ENCODE measurements around the gene ADAMTSL3.

Gene ADAMTSL3

GRCh38 chr15:83873966-83874365, 220.0 kb downstream of the ADAMTSL3 start:
- DNase-seq (ENCODE audit: low read depth): no peak

GRCh38 chr15:83880529-83880928, 226.6 kb downstream of the ADAMTSL3 start:
- DNase-seq (ENCODE audit: low read depth): no peak

- no peak for DNase-seq (ENCODE audit: low read depth)
Measured at GRCh38 chr15:83881156-83881555, 227.2 kb downstream of the ADAMTSL3 start.

DNA sequence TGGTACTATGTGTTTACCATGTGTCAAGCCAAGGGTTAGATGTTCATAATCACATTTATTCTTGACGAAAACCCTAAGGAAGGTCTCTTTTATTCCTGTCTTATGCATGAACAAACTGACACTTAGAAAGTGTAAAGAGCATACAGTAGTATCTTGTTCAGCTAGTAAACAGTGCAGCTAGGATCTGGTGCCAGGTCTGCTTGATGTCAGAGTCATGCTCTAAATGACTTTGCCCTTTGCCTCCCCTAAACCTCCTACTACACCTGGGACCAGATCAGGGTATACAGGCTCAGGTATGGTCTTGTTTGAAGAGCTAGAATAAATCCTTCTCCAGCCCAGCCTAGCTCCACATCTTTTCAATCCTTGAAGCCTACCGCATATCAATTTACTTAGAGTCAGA, 232.4 kb downstream of the ADAMTSL3 start:
- no peak for DNase-seq (ENCODE audit: low read depth)

DNA sequence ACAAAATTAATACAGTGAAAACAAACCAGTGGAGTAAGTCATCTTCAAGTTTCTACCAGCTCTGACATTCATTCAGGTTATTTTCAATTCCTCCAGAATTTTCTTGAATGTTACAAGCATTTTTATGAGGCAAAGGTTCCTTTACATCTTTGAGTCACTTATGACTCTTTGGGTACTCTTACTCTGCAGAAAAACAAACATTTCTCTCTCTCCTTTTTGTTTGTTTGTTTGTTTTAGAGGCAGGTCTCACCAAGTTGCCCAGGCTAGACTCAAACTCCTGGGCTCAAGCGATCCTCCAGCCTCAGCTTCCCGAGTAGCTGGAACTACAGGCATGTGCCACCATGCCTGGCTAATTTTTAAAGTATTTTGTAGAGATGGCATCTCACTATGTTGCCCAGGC, 233.5 kb downstream of the ADAMTSL3 start:
- no peak for DNase-seq (ENCODE audit: low read depth)

DNA sequence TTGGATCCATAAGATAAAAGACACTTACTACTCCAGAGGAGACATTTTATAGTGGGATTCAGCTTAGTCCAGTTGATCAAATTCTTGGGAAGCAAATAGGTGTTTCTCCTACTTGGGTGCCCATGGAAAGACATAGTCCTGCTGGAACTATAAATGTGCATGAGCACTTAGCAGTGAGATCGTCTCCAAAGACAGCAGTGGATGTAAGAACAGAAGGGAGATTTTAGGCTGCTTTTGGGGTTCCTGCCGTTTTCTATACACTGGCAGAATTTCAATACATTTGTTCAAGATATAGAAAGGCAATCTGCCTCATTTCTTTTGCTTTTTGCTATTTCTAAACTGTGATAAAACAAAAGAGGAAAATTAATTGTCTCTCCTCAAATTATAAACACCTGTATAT, 234.0 kb downstream of the ADAMTSL3 start:
- no peak for DNase-seq (ENCODE audit: low read depth)

GRCh38 chr15:83889995-83890394, 236.1 kb downstream of the ADAMTSL3 start:
- no peak for DNase-seq (ENCODE audit: low read depth)

DNA sequence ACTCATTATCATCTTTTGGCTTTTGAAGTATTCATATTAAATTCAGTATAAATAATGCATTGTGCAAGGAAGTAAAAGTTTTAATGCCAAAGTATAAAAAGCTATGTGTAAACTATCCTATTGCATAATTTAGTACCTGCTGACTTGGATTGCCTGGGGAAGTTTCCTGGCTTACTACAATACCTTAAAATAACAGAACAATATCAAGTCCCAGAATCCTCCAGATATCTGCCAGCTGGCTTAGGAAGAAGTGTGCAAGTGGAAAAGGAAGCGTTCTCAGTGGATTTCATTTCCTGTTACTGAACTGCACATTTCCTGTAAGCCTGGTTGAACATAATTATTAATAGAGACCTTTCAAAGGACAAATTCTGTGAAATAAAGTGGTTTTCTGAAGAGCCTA, 236.7 kb downstream of the ADAMTSL3 start:
- DNase-seq (ENCODE audit: low read depth): no peak

DNA sequence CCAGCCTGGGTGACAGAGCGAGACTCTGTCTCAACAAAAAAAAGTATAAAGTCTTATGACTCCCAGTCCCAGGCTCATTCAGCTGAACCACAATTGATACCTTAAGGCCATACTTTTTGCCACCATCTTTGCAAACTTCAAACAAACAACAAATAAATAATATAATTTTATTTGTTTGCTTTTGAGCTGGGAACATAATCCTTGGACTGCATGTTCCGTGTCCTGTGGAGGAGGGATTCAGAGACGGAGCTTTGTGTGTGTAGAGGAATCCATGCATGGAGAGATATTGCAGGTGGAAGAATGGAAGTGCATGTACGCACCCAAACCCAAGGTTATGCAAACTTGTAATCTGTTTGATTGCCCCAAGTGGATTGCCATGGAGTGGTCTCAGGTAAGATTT, 238.6 kb downstream of the ADAMTSL3 start:
- DNase-seq (ENCODE audit: low read depth): no peak

DNA sequence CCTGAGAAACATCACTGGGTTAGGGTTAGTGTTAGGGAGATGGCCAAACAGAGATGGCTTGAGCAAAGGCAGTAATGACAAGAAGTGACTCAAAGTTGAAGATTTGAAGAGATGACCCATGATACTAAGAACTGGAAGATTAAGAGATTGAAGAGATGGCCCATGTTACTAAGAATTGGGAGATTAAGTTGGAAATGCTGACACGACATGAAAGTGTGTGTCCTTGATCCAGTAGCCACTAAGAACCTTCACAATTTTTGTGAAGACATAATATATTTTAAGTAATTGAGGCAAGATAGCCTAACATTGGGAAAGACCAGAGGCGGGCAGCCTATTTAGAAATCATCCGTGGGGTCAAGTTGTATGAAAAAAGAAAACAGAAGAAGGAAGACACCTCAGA, 239.4 kb downstream of the ADAMTSL3 start:
- no peak for DNase-seq (ENCODE audit: low read depth)

DNA sequence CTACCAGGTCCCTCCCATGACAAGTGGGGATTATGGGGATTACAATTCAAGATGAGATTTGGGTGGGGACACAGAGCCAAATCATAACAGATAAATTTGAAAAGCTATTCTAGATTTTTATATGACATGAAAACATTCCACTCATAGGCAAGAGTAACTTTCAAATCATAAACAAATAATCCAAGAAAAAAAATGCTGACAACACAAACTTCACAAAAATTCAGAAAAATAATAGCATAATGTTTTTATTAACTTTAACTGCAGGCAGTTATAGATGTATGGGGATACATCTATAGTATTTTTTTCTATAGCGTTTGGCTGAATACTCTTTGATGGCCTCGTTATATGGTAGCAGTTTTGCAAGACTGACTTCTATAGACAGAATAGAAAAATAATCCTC, 243.1 kb downstream of the ADAMTSL3 start:
- DNase-seq (ENCODE audit: low read depth): no peak

GRCh38 chr15:83898361-83898760, 244.4 kb downstream of the ADAMTSL3 start:
- DNase-seq (ENCODE audit: low read depth): no peak

GRCh38 chr15:83899670-83900069, 245.7 kb downstream of the ADAMTSL3 start:
- no peak for DNase-seq (ENCODE audit: low read depth)

GRCh38 chr15:83904107-83905040, 250.5 kb downstream of the ADAMTSL3 start:
- peak; percentile 14 for DNase-seq (ENCODE audit: low read depth)

DNA sequence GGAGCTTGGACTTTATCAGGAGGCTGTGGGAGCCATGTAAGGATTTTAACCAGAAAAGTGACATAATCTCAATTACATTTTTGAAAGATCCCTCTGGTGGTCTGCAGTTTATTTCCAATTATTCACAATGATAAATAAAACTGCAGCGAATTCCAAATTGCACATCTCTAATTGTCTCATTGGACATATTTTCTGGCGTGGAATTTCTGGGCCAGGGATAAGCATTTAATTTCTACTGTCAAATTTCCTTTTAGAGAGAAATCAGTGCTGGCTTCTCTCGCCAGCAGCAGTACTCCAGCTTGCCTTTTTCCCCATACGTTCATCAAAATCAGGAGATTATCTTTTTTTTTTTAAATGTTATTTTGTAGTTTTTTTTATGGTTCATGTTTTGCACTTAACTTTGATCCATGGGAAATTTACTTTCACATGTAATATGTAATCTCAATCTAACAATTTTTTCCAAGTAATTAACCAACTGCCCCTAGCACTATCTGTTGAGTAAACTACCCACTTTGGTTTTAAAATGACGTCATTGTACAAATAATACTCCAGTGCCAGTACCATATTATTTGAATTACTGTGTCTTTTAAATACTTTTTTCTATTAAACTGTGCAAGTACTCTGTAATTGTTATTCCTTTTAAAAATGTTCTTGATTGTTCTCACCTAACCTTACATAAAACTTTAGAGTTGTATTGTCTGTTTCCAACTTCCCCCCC, 251.8 kb downstream of the ADAMTSL3 start:
- no peak for DNase-seq (ENCODE audit: low read depth)

- DNase-seq (ENCODE audit: low read depth): no peak
Measured at GRCh38 chr15:83911345-83911744, 257.4 kb downstream of the ADAMTSL3 start.

DNA sequence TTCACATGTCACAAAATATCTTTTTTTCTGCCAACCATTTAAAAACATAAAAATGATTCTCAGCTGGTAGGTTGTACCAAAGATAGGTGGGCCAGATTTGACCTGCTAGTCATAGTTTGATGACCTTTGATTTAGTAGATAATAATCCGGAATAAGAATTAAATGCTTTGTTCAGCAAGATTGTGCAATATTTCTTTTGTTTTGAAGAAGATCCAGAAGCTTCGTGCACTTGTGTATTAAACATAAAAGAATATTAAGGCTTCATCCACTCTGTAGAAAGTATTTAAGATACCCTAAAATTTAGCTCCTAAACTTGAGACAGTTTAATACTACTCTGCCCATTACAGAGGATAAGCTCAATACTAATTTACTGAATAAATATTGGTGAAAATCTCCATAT, 258.4 kb downstream of the ADAMTSL3 start:
- no peak for DNase-seq (ENCODE audit: low read depth)

DNA sequence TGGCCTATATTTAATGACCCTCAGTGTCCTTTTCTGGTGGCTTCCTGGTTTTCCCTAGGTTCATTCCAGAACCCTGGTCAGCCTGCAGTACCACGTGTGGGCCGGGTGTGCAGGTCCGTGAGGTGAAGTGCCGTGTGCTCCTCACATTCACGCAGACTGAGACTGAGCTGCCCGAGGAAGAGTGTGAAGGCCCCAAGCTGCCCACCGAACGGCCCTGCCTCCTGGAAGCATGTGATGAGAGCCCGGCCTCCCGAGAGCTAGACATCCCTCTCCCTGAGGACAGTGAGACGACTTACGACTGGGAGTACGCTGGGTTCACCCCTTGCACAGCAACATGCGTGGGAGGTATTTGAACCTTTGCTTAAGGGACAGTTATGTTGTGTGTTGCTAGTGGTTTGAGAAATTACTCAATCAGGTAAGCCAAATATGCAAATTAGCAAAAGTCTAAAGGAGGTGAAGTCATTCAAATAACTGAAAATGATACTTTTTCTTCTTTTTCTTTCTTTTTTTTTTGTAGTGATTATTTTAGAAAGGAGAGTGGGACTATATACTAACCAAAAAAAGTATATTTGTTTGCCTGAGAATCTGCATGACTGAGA, 259.2 kb downstream of the ADAMTSL3 start:
- no peak for DNase-seq (ENCODE audit: low read depth)

GRCh38 chr15:83914906-83915305, 261.0 kb downstream of the ADAMTSL3 start:
- DNase-seq (ENCODE audit: low read depth): no peak

DNA sequence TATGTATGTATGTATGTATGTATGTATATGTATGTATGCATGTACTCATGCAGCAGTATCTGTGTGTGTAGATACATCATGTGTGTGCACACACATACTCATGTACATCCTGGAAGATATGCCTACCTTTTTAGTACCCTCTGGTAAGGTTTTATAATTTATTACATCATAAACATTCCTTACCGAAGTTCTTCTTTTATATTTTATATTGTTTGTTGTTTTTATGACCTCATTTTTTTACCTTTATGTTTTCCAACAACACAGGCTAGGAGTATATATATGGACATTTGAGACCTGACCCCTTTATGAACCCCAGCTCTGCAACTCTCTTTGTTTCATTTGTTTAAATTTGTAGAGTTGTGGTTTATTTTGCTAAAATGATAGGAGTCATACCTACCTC, 263.5 kb downstream of the ADAMTSL3 start:
- DNase-seq (ENCODE audit: low read depth): no peak

DNA sequence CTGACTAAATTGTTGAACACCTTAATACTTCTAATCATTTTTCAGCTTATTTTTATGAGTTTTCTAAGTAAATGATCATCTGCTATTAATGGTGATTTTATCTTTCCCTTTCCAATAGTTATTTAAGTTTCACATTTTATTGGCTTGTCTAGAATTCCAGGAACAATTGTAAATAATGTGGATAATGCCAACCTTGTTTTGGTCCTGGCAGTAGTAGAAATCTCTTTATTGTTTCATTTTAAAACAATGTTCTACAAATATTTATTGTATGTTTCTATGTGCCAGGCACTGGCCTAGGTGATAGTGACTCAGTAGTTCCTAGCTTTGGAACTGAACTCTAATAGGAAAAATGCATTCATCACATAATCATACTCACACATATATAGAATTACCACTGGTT, 264.1 kb downstream of the ADAMTSL3 start:
- DNase-seq (ENCODE audit: low read depth): no peak

DNA sequence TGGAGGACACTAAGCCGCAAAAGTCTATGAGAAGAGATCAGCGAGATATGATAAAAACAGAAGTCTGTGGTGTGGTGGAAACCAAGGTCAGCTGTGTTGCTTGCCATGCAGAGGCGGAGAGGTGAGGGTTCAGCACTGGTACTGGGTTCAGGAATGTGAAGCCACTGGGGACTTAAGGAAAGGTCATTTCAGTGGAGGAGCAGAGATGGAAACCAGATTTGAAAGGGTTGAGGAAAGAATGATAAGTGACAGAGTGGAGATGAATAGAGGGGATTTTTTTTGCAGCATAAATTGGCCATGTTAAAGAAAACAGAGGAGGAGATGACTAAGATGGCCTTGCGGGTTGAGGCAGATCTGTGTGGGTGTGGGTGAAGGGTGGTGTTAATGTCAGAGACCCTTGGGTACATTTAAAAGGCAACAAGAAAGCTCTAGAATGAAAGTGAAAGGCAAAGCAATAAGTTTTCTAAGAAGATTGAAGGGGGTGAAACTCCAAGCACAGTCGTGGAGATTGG, 265.5 kb downstream of the ADAMTSL3 start:
- DNase-seq (ENCODE audit: low read depth): no peak
